Right renal pelvis (tissue), 4 donors: ENCODE data around the gene SYTL1. TPM values are rescaled to one million over a fixed set of nuclear protein-coding genes. Genes with fewer than 3 reads are reported as not detected.

Source experiments
- DNase-seq, 4 donors: peaks; one replicate each; pipeline ENCODE4 v3.0.0-alpha.2; 2013; ENCODE audit warnings: low read depth in 4 of 4, low spot score in 3 of 4, missing footprints in 1 of 4
- polyA plus RNA-seq, 4 donors: library from polyadenylated mRNA; unstranded; fragments of 120-200 nt; gene quantifications; one replicate each; pipeline ENCODE4 v1.2.1, GENCODE V29; 2013; ENCODE audit not compliant: insufficient read length in 4 of 4

SYTL1 gene
- polyA plus RNA-seq, 4 donors: 8.2 to 16.0 (median 10.5) TPM

GRCh38 chr1:27345272-27345671 is 3.5 kb downstream of the SYTL1 start:
- no peak for DNase-seq

GRCh38 chr1:27346357-27346756 is 4.5 kb downstream of the SYTL1 start:
- DNase-seq: no peak

GRCh38 chr1:27346991-27347624 is 5.3 kb downstream of the SYTL1 start:
- DNase-seq: no peak

GRCh38 chr1:27348861-27349783 is 7.3 kb downstream of the SYTL1 start:
- DNase-seq: no peak

- peak in 1 of 4 donors; percentile 53 for DNase-seq
Observed at GRCh38 chr1:27349784-27350662, 8.2 kb downstream of the SYTL1 start.

GRCh38 chr1:27350663-27351540 is 9.1 kb downstream of the SYTL1 start:
- DNase-seq: no peak

GRCh38 chr1:27351541-27352107 is 9.8 kb downstream of the SYTL1 start:
- no peak for DNase-seq

GRCh38 chr1:27353166-27353565 is 11.3 kb downstream of the SYTL1 start:
- DNase-seq: no peak

- no peak for DNase-seq
Observed at GRCh38 chr1:27353629-27354028, 11.8 kb downstream of the SYTL1 start.

- no peak for DNase-seq
Observed at GRCh38 chr1:27355683-27356082, 13.9 kb downstream of the SYTL1 start.

- no peak for DNase-seq
Observed at GRCh38 chr1:27356277-27356618, 14.4 kb downstream of the SYTL1 start.

GRCh38 chr1:27356619-27357280 is 14.9 kb downstream of the SYTL1 start:
- DNase-seq: no peak

- peak in 2 of 4 donors; percentile 49 to 79 for DNase-seq
Observed at GRCh38 chr1:27357281-27358037, 15.6 kb downstream of the SYTL1 start.

GRCh38 chr1:27358038-27358927 is 16.5 kb downstream of the SYTL1 start:
- no peak for DNase-seq

- no peak for DNase-seq
Observed at GRCh38 chr1:27358928-27359313, 17.1 kb downstream of the SYTL1 start.

- DNase-seq: no peak
Observed at GRCh38 chr1:27359822-27360158, 18.0 kb downstream of the SYTL1 start.

- no peak for DNase-seq
Observed at GRCh38 chr1:27360159-27361043, 18.6 kb downstream of the SYTL1 start.
